DND-41 (cell line): ENCODE results near the gene CENPU.

Experiments used
- ATAC-seq: fragments of 200-7000 bp; cut with Tn5 transposase; 3 replicates; pipeline ENCODE4 v1.9.1; 2021; ENCODE audit warnings: low read depth; ENCODE audit not compliant: insufficient read depth
- DNase-seq: peaks from one replicate; pipeline ENCODE4 v3.0.0-alpha.2; 2020
- H2AFZ ChIP-seq: 2 replicates; pipeline ENCODE4 v1.6.0; 2012; ENCODE audit warnings: low read depth, low read length
- H3K27ac ChIP-seq: 2 replicates; pipeline ENCODE4 v1.5.1; 2012; ENCODE audit warnings: low read length, inconsistent platforms
- H3K27me3 ChIP-seq: fragments of 200-600 bp; sonication (generic); 2 replicates; pipeline ENCODE4 v1.6.0; 2012; ENCODE audit warnings: low read length, mild to moderate bottlenecking, inconsistent platforms; ENCODE audit not compliant: insufficient read depth, poor library complexity
- H3K36me3 ChIP-seq: 2 replicates; pipeline ENCODE4 v1.5.1; 2012; ENCODE audit warnings: low read length, inconsistent platforms; ENCODE audit not compliant: insufficient read depth
- H3K4me1 ChIP-seq: 2 replicates; pipeline ENCODE4 v1.5.1; 2012; ENCODE audit warnings: mild to moderate bottlenecking, low read length; ENCODE audit not compliant: insufficient read depth
- H3K4me2 ChIP-seq: 2 replicates; pipeline ENCODE4 v1.6.0; 2012; ENCODE audit warnings: mild to moderate bottlenecking, moderate library complexity, low read length, inconsistent platforms; ENCODE audit not compliant: insufficient read depth
- H3K4me3 ChIP-seq, 2 experiments: fragments of 200-600 bp in 1 of 2; shearing (Covaris generic) in 1 of 2; 2 replicates each; pipeline ENCODE4 v1.5.1; 2012 to 2016; ENCODE audit warnings: inconsistent platforms in 2 of 2, low read length in 2 of 2, mild to moderate bottlenecking in 2 of 2, low read depth in 1 of 2, moderate library complexity in 1 of 2
- H3K79me2 ChIP-seq: 2 replicates; pipeline ENCODE4 v1.6.0; 2012; ENCODE audit warnings: low read length, inconsistent platforms; ENCODE audit not compliant: insufficient read depth
- H3K9ac ChIP-seq: 2 replicates; pipeline ENCODE4 v1.6.0; 2012; ENCODE audit warnings: low read depth, mild to moderate bottlenecking, inconsistent platforms, low read length, moderate library complexity
- H3K9me3 ChIP-seq: 2 replicates; pipeline ENCODE4 v1.5.1; 2012; ENCODE audit warnings: low read length, moderate library complexity, mild to moderate bottlenecking, inconsistent platforms; ENCODE audit not compliant: insufficient read depth, severe bottlenecking
- H4K20me1 ChIP-seq: 2 replicates; pipeline ENCODE4 v1.6.0; 2012; ENCODE audit warnings: low read length; ENCODE audit not compliant: insufficient read depth
- CTCF ChIP-seq: IDR thresholded peaks from 2 replicates; pipeline ENCODE4 v1.5.1; 2012; ENCODE audit warnings: borderline replicate concordance, low read length, moderate library complexity, mild to moderate bottlenecking; ENCODE audit not compliant: poor library complexity, severe bottlenecking; ENCODE audit errors: extremely low read depth
- EZH2 ChIP-seq: IDR thresholded peaks from 3 replicates; pipeline ENCODE4 v1.6.1; 2012; ENCODE audit warnings: borderline replicate concordance, low read depth, mild to moderate bottlenecking, moderate library complexity, low read length, inconsistent platforms; ENCODE audit not compliant: severe bottlenecking

The CENPU gene

GRCh38 chr4:184729946-184730345 lies 4.0 kb downstream of the CENPU start:
- peak overlapping the region; percentile 92; the same call in 1 of the 2 replicates for H3K4me2 ChIP-seq
- no peak overlapping the region for H2AFZ ChIP-seq
- no peaks in the 10 kb centered on the region for H3K27me3 ChIP-seq
- no peak overlapping the region for H3K27ac ChIP-seq
- ATAC-seq: no peak
- no peak overlapping the region for H3K9ac ChIP-seq
- TF ChIP-seq EZH2 (no peak), CTCF (no peak)
- peaks cover 62% of the 10 kb centered on the region for H4K20me1 ChIP-seq
- no peak for DNase-seq
- peaks cover 74% of the 10 kb centered on the region for H3K36me3 ChIP-seq
- no peak overlapping the region for H3K4me3 ChIP-seq
- peaks cover 86% of the 10 kb centered on the region for H3K79me2 ChIP-seq
- H3K9me3 ChIP-seq: no peaks in the 10 kb centered on the region
- H3K4me1 ChIP-seq: peaks cover 49% of the 10 kb centered on the region

GRCh38 chr4:184728858-184729257 lies 5.0 kb downstream of the CENPU start:
- peaks cover 95% of the 10 kb centered on the region for H3K79me2 ChIP-seq
- ATAC-seq: no peak
- peaks cover 84% of the 10 kb centered on the region for H3K36me3 ChIP-seq

GRCh38 chr4:184727430-184727829 lies 6.5 kb downstream of the CENPU start:
- Histone ChIP-seq H3K27ac (no peak overlapping the region), H3K4me2 (no peak overlapping the region), H2AFZ (no peak overlapping the region), H3K4me3 (no peak overlapping the region), H3K9me3 (no peaks in the 10 kb centered on the region), H3K36me3 (peaks cover 89% of the 10 kb centered on the region), H4K20me1 (peaks cover 61% of the 10 kb centered on the region), H3K79me2 (peaks cover 91% of the 10 kb centered on the region), H3K27me3 (no peaks in the 10 kb centered on the region), H3K4me1 (peaks cover 35% of the 10 kb centered on the region), H3K9ac (no peak overlapping the region)
- no peak for DNase-seq
- TF ChIP-seq EZH2 (no peak), CTCF (no peak)
- ATAC-seq: no peak

More at GRCh38 chr4:184728858-184729257, 5.0 kb downstream of the CENPU start:
- H3K9ac ChIP-seq: no peak overlapping the region
- TF ChIP-seq CTCF (no peak), EZH2 (no peak)
- H3K4me3 ChIP-seq: no peak overlapping the region
- no peaks in the 10 kb centered on the region for H3K9me3 ChIP-seq
- H3K4me1 ChIP-seq: peaks cover 42% of the 10 kb centered on the region
- no peaks in the 10 kb centered on the region for H3K27me3 ChIP-seq
- no peak for DNase-seq
- H3K4me2 ChIP-seq: no peak overlapping the region
- no peak overlapping the region for H2AFZ ChIP-seq
- no peak overlapping the region for H3K27ac ChIP-seq
- H4K20me1 ChIP-seq: peaks cover 65% of the 10 kb centered on the region

GRCh38 chr4:184722798-184723197 lies 11.1 kb downstream of the CENPU start:
- Histone ChIP-seq H3K27me3 (no peaks in the 10 kb centered on the region), H3K4me2 (no peak overlapping the region), H2AFZ (no peak overlapping the region), H3K36me3 (peaks cover 93% of the 10 kb centered on the region), H3K4me3 (no peak overlapping the region), H3K27ac (no peak overlapping the region), H3K4me1 (peaks cover 5% of the 10 kb centered on the region; the same call in 1 of the 2 replicates), H3K9ac (no peak overlapping the region), H4K20me1 (peaks cover 54% of the 10 kb centered on the region), H3K79me2 (peaks cover 91% of the 10 kb centered on the region), H3K9me3 (no peaks in the 10 kb centered on the region)
- ATAC-seq (peak; percentile 50; the same call in 1 of the 3 replicates), DNase-seq (no peak)
- TF ChIP-seq EZH2 (no peak), CTCF (peak; percentile 42)
